22Rv1 (cell line): ENCODE data around the gene ADO.

Experiments used
- CTCF ChIP-seq: fragments of 450-650 bp; IDR thresholded peaks from 2 replicates; pipeline ENCODE4 v1.5.1; 2017; ENCODE audit warnings: mild to moderate bottlenecking
- ZFX ChIP-seq: fragments of 450-650 bp; IDR thresholded peaks from 2 replicates; pipeline ENCODE4 v1.6.1; 2017; ENCODE audit warnings: antibody characterized with exemption, borderline replicate concordance

DNA sequence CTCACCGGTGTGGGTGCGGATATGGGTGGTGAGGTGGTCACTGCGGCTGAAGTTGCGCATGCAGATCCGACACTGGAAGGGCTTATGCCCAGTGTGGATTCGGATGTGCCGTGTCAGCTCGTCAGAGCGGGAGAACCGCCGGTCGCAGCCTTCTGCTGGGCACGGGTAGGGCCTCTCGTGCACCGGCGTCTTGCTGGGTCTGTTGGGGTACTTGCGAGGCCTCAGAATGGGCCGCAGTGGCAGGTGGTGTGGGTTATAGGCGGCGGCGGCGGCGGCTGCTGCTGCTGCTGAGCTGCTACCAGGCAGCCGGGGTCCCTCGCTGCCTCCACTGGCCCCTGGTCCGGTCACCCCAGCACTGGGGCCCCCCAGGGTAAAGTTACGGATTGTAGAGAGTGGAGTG is 8.9 kb downstream of the ADO start:
- TF ChIP-seq CTCF, result no peak
- TF ChIP-seq ZFX, result no peak
